GM12878 (cell line): Measurements from ENCODE around the gene PROX1. TPM values are rescaled to one million over a fixed set of nuclear protein-coding genes. Genes with fewer than 3 reads are reported as not detected.

ENCODE experiments used
- ATAC-seq: fragments of 200-7000 bp; cut with Tn5 transposase; 3 replicates; pipeline ENCODE4 v1.9.1; 2020; ENCODE audit warnings: mild to moderate bottlenecking, moderate library complexity
- BruUV-seq: library from RNA; stranded (reverse); fragments of 400-500 nt; replicated peaks from 2 replicates; lab custom pipeline; 2021; lab: Mats Ljungman, UMichigan
- CTCF ChIA-PET: fragments of 300-600 bp; sonication (Branson Sonifier 250); formaldehyde crosslinking; extraction: SDS; loops from one replicate; lab custom pipeline; 2021; ENCODE audit warnings: inconsistent platforms; lab: Yijun Ruan, JAX
- POLR2A ChIA-PET: fragments of 350-600 bp; formaldehyde crosslinking; extraction: SDS; loops from one replicate; lab custom pipeline; 2021; ENCODE audit warnings: inconsistent platforms; lab: Charles Lee
- RAD21 ChIA-PET: fragments of 300-600 bp; sonication (Branson Sonifier 250); formaldehyde crosslinking; loops from one replicate; lab custom pipeline; 2023; ENCODE audit warnings: antibody characterized with exemption; ENCODE audit not compliant: unreplicated experiment; lab: Charles Lee
- SMC1A ChIA-PET: fragments of 300-600 bp; sonication (Branson Sonifier 250); formaldehyde crosslinking; loops from one replicate; lab custom pipeline; 2023; ENCODE audit not compliant: unreplicated experiment, uncharacterized antibody; lab: Charles Lee
- DNase-seq: peaks from one replicate; pipeline ENCODE4 v3.0.0-alpha.2; 2011; ENCODE audit warnings: low read depth, low spot score
- FAIRE-seq: peaks from 3 replicates; lab custom pipeline; 2011; peaks lifted over from hg19 to GRCh38; lab: Jason Lieb, UNC
- H2AFZ ChIP-seq: 2 replicates; pipeline ENCODE4 v1.6.0; 2011; ENCODE audit warnings: low read depth, low read length, control low read depth; ENCODE audit not compliant: control insufficient read depth
- H3K27ac ChIP-seq: 2 replicates; pipeline ENCODE4 v1.5.1; 2011; ENCODE audit warnings: control low read depth; ENCODE audit not compliant: control insufficient read depth, insufficient read depth
- H3K27me3 ChIP-seq, 2 experiments: replicated peaks in 1 of 2; 2 replicates each; pipeline versions ENCODE4 v1.6.0 to v1.6.1; 2011; ENCODE audit warnings: low read length in 1 of 2; ENCODE audit not compliant: control insufficient read depth in 2 of 2, insufficient read depth in 2 of 2
- H3K36me3 ChIP-seq, 2 experiments: 2 replicates each; pipeline ENCODE4 v1.5.1; 2011; ENCODE audit warnings: low read length in 1 of 2; ENCODE audit not compliant: control insufficient read depth in 2 of 2, insufficient read depth in 2 of 2
- H3K4me1 ChIP-seq: 2 replicates; pipeline ENCODE4 v1.6.1; 2011; ENCODE audit warnings: mild to moderate bottlenecking, low read length, moderate library complexity, mixed read lengths; ENCODE audit not compliant: control insufficient read depth, insufficient read depth
- H3K4me2 ChIP-seq: 2 replicates; pipeline ENCODE4 v1.6.0; 2011; ENCODE audit warnings: control low read depth; ENCODE audit not compliant: control insufficient read depth, insufficient read depth
- H3K4me3 ChIP-seq: fragments of 200-600 bp; sonication (generic); 2 replicates; pipeline ENCODE4 v1.5.1; 2016
- H3K79me2 ChIP-seq: 2 replicates; pipeline ENCODE4 v1.6.0; 2011; ENCODE audit warnings: low read length; ENCODE audit not compliant: control insufficient read depth, insufficient read depth
- H3K9ac ChIP-seq: 2 replicates; pipeline ENCODE4 v1.8.0; 2011; ENCODE audit warnings: low read length, control low read depth, mixed read lengths; ENCODE audit not compliant: control insufficient read depth, insufficient read depth
- H3K9me3 ChIP-seq: replicated peaks from 3 replicates; pipeline ENCODE4 v1.5.1; 2011; ENCODE audit warnings: mild to moderate bottlenecking, low read length; ENCODE audit not compliant: control insufficient read depth, insufficient read depth
- H4K20me1 ChIP-seq: 2 replicates; pipeline ENCODE4 v1.6.0; 2011; ENCODE audit not compliant: control insufficient read depth, insufficient read depth
- FOXK2 ChIP-seq: fragments of 450-650 bp; IDR thresholded peaks from 2 replicates; pipeline ENCODE4 v1.6.1; 2017; ENCODE audit warnings: mild to moderate bottlenecking, moderate library complexity
- PAX8 ChIP-seq: fragments of 450-650 bp; IDR thresholded peaks from 2 replicates; pipeline ENCODE4 v1.6.1; 2017; ENCODE audit warnings: mild to moderate bottlenecking, moderate library complexity
- SMAD5 ChIP-seq: IDR thresholded peaks from 2 replicates; pipeline ENCODE4 v1.6.1; 2016; ENCODE audit warnings: antibody characterized with exemption, low read depth
- WGBS: methylation state at CpG from one replicate; pipeline ENCODE4 v1.1.6; 2016; ENCODE audit warnings: low lambda C conversion rate; ENCODE audit not compliant: insufficient replicate concordance, insufficient coverage; ENCODE audit errors: missing lambda C conversion rate; 5-methylcytosine and 5-hydroxymethylcytosine counted together
- in situ Hi-C: fragments of 300-500 bp; cut with MboI; formaldehyde crosslinking; loops from 9 replicates; pipeline ENCODE4 v1.14.3; 2018; ENCODE audit warnings: mixed read lengths
- intact Hi-C: fragments of 100-400 bp; cut with micrococcal nuclease; formaldehyde crosslinking; loops from one replicate; pipeline ENCODE4 v1.14.2; 2022; ENCODE audit not compliant: unreplicated experiment
- polyA plus RNA-seq, 11 experiments: library from polyadenylated mRNA; depleted of rRNA in 4 of 11; unstranded in 6 of 11; stranded (reverse) in 5 of 11; fragments of >200 nt; fragmentation: Nextera tagmentation in 4 of 11; fragmentation: Illumina TruSeq in 1 of 11; extraction: Ambion mirVana in 4 of 11; extraction: Trizol in 1 of 11; gene quantifications; 1 replicate in 1 of 11; 2 replicates in 10 of 11; pipeline versions ENCODE4 v1.2.1 to v1.2.3, GENCODE V29; 2011 to 2016; ENCODE audit warnings: inconsistent platforms in 2 of 11, missing spikeins in 2 of 11, low read depth in 1 of 11
- total RNA-seq, 4 experiments: library from RNA; depleted of rRNA in 3 of 4; stranded (reverse); fragments of >200 nt in 3 of 4; fragmentation: Illumina TruSeq in 1 of 4; extraction: Trizol in 1 of 4; gene quantifications; 2 replicates each; pipeline versions ENCODE4 v1.2.1 to v1.2.3, GENCODE V29; 2013 to 2021
- TF ChIP-seq, protein P1 (sequence below): fragments of 150-350 bp; IDR thresholded peaks from 2 replicates; pipeline ENCODE4 v1.6.1; 2016; ENCODE audit warnings: low read depth, low read length
- TF ChIP-seq, protein P2 (sequence below): IDR thresholded peaks from 2 replicates; pipeline ENCODE4 v1.6.1; 2012; ENCODE audit warnings: improper control_type of control experiment, low read depth, low read length; ENCODE audit not compliant: insufficient replicate concordance
- TF ChIP-seq, protein P3 (sequence below): fragments of 450-650 bp; IDR thresholded peaks from 2 replicates; pipeline ENCODE4 v1.6.1; 2017; ENCODE audit warnings: mild to moderate bottlenecking

The PROX1 gene
- total and polyA plus RNA-seq, 10 of the 15 experiments (the other 5 are each of a cell fraction or from before 2014, with no cell fraction given) = under 0.01 to 0.44 (median 0.03) TPM; not detected in 4

DNA sequence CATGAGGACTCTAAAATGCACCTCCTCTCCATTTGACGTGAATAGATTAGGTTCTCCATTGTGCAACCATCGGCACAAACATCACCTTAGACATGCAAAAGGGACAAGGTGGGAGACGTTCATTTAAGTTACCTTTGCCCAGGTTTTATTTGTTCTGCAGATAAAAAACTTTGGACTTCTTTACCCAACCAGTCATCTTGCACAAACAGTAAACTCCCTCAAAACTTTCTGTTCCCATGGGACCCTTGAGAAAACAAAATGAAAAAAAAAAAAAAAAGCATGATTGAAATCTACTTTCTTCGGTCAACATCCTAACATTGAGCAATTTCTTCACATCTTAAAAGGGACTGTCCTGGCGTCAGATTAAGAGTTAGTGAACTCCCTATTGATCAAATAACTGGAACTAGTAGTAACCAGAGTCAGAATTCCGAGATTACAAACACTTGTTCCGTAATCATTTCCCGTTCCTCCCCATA is 31.4 kb upstream of the PROX1 start:
- Histone ChIP-seq H3K9ac (no peak overlapping the region), H3K9me3 (no peaks in the 10 kb centered on the region), H3K79me2 (no peaks in the 10 kb centered on the region), H3K4me2 (no peak overlapping the region), H3K4me1 (no peaks in the 10 kb centered on the region), H3K36me3 (no peaks in the 10 kb centered on the region), H3K27me3 (no peaks in the 10 kb centered on the region; a peak in 1 of 4 replicates), H3K4me3 (no peak overlapping the region), H3K27ac (no peak overlapping the region), H4K20me1 (no peaks in the 10 kb centered on the region), H2AFZ (no peak overlapping the region)
- FAIRE-seq (no peak), DNase-seq (no peak), ATAC-seq (no peak)
- in situ Hi-C loops (no loop called here), intact Hi-C loops (no loop called here)
- ChIA-PET RAD21 (no interaction called here), SMC1A (no interaction called here), POLR2A (no interaction called here), CTCF (interaction anchor here (1.2 kb wide), 1 partner anchor 24 kb away, joined by 3 read pairs; no protein-coding TSS in a partner anchor)
- 41% methylated on average over 8 of the region's 8 CpGs for WGBS
- no peak for TF ChIP-seq PAX8
- TF ChIP-seq, protein P1, sequence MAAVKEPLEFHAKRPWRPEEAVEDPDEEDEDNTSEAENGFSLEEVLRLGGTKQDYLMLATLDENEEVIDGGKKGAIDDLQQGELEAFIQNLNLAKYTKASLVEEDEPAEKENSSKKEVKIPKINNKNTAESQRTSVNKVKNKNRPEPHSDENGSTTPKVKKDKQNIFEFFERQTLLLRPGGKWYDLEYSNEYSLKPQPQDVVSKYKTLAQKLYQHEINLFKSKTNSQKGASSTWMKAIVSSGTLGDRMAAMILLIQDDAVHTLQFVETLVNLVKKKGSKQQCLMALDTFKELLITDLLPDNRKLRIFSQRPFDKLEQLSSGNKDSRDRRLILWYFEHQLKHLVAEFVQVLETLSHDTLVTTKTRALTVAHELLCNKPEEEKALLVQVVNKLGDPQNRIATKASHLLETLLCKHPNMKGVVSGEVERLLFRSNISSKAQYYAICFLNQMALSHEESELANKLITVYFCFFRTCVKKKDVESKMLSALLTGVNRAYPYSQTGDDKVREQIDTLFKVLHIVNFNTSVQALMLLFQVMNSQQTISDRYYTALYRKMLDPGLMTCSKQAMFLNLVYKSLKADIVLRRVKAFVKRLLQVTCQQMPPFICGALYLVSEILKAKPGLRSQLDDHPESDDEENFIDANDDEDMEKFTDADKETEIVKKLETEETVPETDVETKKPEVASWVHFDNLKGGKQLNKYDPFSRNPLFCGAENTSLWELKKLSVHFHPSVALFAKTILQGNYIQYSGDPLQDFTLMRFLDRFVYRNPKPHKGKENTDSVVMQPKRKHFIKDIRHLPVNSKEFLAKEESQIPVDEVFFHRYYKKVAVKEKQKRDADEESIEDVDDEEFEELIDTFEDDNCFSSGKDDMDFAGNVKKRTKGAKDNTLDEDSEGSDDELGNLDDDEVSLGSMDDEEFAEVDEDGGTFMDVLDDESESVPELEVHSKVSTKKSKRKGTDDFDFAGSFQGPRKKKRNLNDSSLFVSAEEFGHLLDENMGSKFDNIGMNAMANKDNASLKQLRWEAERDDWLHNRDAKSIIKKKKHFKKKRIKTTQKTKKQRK = no peak
- BruUV-seq = no TSS peak

DNA sequence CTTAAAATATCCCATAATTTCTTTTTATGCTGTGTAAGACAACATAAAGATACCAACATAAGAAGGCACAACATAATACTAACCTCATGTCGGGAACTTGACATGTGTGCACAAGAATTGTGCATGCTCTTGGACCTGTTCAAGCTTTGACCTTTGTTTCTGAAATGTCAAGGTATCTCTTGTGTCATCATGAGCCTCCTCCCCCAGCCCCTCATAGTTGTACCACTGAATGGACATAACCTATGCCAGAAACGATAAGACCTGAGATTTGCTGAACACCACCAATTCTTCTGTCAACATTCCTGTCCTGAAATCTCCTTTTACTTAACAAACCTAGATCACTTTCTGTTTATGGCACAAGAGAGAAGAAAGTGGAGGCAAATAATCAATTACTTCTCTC is 29.4 kb upstream of the PROX1 start:
- intact Hi-C loops (no loop called here), in situ Hi-C loops (no loop called here)
- ATAC-seq (no peak), FAIRE-seq (no peak), DNase-seq (no peak)
- Histone ChIP-seq H3K4me2 (no peak overlapping the region), H2AFZ (no peak overlapping the region), H3K79me2 (no peaks in the 10 kb centered on the region), H3K27me3 (no peaks in the 10 kb centered on the region), H3K27ac (no peak overlapping the region), H3K4me3 (no peak overlapping the region), H3K9me3 (no peaks in the 10 kb centered on the region), H3K36me3 (no peaks in the 10 kb centered on the region), H3K9ac (no peak overlapping the region), H3K4me1 (no peaks in the 10 kb centered on the region), H4K20me1 (no peaks in the 10 kb centered on the region)
- WGBS = 10% methylated on average over 2 of the region's 2 CpGs
- SMC1A ChIA-PET = no interaction called here
- BruUV-seq = no TSS peak
- RAD21 ChIA-PET = no interaction called here
- POLR2A ChIA-PET = no interaction called here
- CTCF ChIA-PET = interaction anchor here (0.6 kb wide), 1 partner anchor 615 kb away, joined by 3 read pairs; no protein-coding TSS in a partner anchor
- TF ChIP-seq, protein P2, sequence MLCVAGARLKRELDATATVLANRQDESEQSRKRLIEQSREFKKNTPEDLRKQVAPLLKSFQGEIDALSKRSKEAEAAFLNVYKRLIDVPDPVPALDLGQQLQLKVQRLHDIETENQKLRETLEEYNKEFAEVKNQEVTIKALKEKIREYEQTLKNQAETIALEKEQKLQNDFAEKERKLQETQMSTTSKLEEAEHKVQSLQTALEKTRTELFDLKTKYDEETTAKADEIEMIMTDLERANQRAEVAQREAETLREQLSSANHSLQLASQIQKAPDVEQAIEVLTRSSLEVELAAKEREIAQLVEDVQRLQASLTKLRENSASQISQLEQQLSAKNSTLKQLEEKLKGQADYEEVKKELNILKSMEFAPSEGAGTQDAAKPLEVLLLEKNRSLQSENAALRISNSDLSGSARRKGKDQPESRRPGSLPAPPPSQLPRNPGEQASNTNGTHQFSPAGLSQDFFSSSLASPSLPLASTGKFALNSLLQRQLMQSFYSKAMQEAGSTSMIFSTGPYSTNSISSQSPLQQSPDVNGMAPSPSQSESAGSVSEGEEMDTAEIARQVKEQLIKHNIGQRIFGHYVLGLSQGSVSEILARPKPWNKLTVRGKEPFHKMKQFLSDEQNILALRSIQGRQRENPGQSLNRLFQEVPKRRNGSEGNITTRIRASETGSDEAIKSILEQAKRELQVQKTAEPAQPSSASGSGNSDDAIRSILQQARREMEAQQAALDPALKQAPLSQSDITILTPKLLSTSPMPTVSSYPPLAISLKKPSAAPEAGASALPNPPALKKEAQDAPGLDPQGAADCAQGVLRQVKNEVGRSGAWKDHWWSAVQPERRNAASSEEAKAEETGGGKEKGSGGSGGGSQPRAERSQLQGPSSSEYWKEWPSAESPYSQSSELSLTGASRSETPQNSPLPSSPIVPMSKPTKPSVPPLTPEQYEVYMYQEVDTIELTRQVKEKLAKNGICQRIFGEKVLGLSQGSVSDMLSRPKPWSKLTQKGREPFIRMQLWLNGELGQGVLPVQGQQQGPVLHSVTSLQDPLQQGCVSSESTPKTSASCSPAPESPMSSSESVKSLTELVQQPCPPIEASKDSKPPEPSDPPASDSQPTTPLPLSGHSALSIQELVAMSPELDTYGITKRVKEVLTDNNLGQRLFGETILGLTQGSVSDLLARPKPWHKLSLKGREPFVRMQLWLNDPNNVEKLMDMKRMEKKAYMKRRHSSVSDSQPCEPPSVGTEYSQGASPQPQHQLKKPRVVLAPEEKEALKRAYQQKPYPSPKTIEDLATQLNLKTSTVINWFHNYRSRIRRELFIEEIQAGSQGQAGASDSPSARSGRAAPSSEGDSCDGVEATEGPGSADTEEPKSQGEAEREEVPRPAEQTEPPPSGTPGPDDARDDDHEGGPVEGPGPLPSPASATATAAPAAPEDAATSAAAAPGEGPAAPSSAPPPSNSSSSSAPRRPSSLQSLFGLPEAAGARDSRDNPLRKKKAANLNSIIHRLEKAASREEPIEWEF = no peak
- TF ChIP-seq, protein P3, sequence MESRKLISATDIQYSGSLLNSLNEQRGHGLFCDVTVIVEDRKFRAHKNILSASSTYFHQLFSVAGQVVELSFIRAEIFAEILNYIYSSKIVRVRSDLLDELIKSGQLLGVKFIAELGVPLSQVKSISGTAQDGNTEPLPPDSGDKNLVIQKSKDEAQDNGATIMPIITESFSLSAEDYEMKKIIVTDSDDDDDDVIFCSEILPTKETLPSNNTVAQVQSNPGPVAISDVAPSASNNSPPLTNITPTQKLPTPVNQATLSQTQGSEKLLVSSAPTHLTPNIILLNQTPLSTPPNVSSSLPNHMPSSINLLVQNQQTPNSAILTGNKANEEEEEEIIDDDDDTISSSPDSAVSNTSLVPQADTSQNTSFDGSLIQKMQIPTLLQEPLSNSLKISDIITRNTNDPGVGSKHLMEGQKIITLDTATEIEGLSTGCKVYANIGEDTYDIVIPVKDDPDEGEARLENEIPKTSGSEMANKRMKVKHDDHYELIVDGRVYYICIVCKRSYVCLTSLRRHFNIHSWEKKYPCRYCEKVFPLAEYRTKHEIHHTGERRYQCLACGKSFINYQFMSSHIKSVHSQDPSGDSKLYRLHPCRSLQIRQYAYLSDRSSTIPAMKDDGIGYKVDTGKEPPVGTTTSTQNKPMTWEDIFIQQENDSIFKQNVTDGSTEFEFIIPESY = no peak
- TF ChIP-seq FOXK2 = no peak
- TF ChIP-seq SMAD5 = no peak
